GM18520 (cell line): ENCODE data around the gene DRC7.

Experiments
- ATAC-seq: cut with Tn5 transposase; IDR thresholded peaks from one replicate; pipeline ENCODE4 v1.9.1; 2021; ENCODE audit not compliant: unreplicated experiment

DRC7 gene

DNA sequence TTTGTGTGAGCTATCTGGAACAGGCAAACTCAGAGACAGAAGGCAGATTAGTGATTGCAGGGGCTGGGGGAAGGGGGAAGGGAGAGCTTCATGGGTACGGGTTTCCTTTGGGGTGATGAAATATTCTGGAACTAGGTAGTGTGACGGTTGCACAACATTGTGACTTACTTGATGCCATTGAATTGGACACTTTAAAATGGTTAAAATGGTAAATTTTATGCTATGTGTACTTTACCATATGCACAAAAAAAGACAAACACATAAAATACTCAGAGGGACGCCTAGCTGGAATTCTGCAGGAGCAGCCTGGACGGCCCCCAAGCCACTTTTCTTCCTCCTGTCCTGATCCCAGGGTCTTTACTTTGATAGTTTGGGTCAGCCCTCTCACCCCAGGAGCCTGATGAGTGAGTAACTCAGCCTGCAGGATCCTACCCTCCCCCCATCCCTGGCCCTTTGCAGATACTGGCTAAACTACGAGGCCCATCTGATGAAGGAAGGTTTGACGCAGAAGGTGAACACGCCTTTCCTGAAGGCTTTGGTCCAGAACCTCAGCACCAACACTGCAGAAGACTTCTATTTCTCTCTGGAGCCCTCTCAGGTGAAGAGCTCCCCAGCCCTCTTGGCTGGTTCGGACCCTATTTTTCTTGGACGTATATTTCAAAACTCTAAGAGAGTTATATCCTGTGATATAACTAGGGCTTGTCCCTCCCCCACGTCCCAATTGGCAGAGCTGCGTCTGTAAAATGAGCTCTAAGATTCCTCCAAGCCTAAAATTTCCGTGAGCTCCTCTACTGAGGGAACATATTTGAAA is 18.7 kb upstream of the DRC7 start:
- ATAC-seq: no peak

DNA sequence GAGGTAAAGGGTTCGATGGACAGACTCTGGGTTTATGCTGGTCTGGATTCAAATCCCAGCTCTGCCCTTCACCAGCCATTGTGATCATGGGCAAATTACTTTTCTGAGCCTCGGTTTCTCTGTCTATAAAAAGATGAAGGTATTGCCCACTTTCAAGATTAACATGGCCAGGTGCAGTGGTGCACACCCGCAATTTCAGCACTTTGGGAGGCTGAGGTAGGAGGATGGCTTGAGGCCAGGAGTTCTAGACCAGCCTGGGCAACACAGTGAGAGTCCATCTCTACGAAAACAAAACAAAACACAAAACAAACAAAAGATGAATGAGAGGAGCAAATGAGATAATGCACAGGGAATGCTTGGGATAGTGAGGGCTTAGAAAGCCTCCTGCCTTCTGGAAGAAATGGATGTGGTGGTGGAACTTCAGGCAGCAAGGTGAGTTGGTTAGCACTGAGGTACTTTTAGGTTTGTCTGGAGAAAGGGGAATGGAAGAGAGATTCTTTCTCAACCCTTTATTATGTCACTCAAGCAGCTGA is 18.0 kb upstream of the DRC7 start:
- no peak for ATAC-seq

DNA sequence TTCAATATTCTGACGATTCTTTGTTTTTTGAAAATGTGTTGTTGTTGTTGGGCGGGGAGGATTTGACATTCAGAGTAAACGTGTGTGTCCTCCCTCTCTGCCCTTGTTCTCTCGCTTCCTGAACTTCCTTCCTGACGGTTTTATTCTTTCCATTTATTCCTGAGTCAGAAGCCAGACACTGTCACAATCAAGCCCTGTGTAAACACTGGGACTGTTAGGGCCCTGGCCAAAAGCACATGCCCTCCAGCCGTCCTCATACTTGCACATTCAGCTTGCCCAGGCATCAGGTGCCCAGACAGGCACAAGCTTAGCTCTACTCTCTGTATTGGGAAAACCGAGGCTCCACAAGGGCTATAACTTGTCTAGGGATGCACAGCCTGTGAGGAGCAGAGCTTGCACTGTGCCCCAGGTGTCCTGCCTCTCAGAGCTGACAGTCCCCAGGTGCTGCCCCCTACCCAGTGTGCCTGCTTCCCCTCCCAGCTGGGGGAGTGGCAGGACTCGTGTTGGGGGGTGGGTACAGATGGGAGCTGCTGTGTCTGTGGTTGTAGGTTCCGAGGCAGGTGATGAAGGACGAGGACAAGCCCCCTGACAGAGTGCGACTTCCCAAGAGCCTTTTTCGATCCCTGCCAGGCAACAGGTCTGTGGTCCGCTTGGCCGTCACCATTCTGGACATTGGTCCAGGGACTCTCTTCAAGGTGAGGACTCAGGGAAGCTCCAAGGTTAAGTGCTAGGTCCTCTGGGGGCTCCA is 16.8 kb upstream of the DRC7 start:
- ATAC-seq: no peak

DNA sequence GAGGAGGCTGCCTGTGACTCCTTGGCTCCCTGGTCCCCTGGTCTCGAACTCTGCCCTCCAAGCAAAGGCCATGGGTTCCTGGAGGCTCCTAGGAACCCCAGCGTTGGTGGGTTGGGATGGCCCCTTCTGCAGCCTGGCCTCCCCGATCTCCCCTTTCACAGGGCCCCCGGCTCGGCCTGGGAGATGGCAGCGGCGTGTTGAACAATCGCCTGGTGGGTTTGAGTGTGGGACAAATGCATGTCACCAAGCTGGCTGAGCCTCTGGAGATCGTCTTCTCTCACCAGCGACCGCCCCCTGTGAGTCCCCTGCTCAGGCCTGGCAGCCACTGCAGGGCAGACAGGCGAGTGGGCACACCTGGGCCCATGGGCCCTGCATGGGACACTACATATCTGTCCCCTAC is 15.6 kb upstream of the DRC7 start:
- no peak for ATAC-seq

DNA sequence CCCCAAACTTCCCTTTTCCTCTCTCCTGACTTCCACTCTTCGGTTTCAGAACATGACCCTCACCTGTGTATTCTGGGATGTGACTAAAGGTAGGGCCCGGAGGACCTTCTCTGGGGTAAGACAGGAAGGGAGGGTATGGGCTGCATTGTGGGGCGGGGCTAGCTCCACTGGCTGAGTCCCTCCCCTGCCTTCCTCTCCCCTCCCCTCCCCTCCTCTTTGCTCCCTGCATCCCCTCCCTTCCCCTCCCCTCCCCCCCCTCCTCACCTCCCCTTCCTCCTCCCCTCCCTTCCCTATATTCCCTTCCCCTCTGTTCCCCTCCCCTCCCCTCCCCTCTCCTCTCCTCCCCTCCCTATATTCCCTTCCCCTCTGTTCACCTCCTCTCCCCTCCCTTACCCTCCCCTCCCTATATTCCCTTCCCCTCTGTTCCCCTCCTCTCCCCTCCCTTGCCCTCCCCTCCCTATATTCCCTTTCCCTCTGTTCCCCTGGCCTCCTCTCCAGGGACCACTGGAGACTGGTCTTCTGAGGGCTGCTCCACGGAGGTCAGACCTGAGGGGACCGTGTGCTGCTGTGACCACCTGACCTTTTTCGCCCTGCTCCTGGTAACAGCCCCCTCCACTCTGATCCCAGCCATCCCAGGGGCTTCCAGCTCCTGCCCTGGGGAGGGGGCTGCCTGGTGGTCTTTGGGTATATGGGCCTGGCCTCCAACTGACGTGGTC is 14.7 kb upstream of the DRC7 start:
- no peak for ATAC-seq

DNA sequence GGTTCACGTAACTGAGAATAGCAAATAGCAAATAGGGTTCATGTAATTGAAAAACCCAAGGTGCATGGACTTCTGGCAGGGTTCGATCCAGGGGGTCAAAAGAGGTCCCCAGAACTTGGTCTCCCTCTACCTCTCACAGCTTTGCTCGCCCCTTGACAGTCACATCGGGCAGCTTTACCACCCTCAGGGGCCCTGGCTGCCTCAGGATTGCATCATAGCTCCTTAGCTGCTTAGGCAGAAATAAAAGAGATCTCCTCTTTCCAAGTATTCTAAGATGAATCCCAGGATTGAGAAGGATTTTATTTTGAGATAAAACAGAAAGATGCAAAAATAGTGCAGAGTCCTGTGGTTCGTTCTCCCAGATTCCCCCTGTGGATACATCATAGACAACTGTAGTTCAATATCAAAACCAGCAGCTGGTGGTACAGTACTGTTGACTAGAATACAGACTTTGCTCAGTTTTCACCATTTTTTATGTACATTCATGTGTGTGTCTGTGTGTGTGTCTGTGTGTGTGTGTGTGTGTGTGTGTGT is 13.7 kb upstream of the DRC7 start:
- no peak for ATAC-seq

DNA sequence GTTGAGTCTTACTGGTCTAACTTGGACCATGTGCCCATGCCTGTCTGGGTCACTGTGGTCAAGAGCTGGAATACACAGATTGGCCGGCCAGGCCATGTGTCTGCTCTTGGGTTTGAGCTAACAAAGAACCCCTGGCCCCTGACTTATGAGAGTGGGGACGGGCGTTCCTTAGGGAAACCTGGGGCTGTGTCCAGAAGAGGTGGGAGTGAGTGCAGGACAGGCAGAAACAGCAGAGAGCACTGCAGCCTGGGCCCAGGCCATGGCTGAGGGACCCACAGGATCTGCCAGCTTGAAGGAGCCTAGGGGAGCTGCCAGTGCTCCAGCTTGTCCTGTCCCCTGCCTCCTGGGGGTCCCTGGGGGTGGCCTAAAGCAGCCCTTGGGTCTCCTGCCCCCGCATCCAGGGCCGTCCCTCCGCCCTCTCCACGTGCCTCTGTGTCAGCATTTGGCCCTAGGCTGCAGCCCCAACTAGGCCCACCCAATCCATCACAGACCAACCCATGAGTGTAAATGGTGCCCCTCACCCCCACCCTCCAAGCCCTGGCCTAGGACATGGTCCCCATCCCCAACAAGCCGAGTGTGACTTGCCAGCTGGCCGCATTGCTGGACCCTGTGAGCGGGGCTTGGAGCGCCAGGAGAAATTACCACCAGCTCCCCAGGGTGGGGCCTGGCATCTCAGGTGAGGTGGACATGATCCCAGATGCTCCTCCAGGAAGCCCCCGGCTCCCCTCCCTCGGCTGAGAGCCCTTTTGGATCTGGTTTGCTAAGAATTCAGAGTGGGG is 12.5 kb upstream of the DRC7 start:
- ATAC-seq: no peak

DNA sequence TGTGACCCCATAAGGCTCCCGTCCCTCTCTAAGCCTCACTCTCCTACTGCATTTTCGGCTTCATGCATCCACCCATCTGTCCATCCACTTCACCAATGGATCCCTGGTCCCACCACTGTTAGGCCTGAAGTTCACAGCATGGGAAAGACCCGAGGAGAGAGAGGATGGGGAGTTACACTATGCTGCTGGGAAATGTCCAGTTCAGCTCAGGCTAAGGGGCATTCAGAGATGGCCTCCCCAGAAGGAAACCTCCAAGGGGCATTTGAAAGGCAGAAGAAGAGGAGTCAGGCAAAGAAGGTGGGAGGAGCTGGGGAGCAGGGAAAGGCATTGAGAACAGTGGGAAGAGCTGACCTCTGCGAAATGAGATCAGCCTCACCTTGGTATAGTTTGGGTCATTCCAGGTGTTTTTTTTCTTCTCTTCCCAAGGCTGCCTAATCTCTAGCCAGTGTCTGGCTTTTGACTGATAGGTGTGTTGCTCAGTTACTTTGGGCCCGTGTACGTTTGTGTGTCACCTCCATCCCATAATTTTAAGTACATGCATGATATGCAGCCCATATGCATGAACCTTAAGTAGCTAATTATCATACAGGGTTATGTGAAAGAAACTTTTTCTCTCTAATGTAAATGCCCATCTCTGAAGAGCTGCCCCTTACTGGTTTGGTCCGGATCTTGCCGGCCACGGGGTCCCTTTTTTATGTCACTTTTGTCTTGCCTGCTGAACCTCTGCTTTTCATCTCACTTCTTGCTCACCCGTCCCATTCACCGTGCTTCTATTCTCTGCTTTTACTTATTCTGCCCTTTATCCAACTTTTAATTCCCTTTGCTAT is 11.6 kb upstream of the DRC7 start:
- no peak for ATAC-seq

DNA sequence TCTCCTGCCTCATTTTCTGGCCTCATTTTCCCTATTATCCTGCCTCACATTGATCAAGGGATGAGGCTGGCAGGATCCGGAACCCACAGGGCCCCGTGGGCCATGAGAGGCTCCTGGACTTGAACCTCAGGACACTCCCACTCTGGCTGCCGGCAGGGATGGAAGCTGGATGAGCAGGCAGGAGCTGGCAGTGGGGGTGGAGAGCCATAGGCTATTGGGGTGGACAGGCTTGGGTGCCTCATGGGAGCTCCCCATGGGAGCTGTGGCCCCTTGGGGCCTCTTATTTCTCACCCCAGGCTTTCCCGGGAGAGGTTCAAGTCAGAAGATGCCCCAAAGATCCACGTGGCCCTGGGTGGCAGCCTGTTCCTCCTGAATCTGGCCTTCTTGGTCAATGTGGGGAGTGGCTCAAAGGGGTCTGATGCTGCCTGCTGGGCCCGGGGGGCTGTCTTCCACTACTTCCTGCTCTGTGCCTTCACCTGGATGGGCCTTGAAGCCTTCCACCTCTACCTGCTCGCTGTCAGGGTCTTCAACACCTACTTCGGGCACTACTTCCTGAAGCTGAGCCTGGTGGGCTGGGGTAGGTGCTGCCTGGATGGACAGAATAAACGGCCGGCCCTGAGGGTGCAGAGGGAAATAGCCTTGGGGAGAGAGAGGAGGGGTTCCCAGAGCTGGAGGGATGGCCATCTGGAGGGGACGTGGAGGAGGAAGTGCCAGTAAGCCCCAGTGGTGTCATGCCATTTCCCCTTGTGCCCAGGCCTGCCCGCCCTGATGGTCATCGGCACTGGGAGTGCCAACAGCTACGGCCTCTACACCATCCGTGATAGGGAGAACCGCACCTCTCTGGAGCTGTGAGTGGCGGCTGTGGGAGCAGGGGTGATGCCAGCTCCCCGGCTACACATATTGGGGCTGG is 10.7 kb upstream of the DRC7 start:
- ATAC-seq: no peak

DNA sequence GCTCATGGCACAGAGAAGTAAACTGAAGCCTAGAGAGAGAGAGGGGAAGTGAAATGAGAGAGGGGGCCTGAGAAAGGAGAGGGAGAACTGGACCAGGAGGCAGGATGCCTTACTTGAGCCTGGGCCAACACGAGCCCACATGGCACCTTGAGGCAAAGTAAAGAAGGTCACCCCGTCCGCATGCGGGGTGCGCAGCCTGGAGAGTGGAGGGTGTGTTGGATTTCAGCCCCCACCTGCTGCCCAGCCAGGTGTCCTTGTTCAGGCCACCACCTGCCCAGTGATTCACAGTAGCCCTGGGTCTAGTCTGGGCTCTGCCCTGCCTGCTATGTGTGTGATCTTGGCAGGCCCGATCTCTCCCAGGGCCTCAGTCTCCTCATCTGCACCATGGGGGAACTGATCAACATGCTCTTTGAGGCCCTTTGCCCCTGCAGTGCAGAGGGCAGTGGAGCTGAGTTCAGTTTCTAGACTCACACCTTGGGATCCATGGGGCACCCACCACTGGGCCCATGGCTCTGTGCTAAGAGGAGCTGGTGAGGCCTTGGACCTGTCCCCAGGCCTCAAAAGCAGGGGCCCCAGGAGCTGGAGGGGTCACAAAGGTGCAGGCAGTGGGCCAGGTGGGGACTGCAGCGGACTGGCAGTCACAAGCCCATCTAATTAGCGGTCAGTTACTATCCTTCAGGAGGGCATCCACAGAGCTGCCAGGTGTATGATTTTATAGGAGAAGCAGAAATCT is 9.8 kb upstream of the DRC7 start:
- ATAC-seq: no peak

DNA sequence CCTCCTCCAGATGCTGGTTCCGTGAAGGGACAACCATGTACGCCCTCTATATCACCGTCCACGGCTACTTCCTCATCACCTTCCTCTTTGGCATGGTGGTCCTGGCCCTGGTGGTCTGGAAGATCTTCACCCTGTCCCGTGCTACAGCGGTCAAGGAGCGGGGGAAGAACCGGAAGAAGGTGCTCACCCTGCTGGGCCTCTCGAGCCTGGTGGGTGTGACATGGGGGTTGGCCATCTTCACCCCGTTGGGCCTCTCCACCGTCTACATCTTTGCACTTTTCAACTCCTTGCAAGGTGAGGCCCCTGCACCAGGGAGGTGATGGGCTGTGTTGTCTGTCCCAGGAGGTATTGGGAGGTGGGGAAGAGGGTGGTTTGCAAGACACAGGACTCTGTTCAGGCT is 9.0 kb upstream of the DRC7 start:
- ATAC-seq: no peak

DNA sequence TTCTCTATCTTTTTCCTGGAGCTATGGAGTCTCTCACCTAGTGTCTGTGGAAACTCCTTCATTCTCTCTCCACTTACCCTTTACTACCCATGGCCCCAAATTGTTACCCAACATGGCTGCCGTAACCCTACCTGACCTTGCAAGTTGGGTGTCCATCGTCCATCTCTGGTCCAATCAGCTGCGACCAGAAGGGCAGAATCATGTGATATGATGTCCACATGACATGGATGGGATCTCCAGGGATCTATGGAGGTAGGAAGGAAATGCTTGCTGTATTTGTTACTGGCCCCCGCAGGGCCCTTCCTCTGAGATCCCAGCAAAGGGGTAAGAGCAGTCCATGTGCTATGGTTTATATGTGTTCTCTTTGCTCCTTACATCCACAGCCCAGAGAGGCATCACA is 8.0 kb upstream of the DRC7 start:
- no peak for ATAC-seq

DNA sequence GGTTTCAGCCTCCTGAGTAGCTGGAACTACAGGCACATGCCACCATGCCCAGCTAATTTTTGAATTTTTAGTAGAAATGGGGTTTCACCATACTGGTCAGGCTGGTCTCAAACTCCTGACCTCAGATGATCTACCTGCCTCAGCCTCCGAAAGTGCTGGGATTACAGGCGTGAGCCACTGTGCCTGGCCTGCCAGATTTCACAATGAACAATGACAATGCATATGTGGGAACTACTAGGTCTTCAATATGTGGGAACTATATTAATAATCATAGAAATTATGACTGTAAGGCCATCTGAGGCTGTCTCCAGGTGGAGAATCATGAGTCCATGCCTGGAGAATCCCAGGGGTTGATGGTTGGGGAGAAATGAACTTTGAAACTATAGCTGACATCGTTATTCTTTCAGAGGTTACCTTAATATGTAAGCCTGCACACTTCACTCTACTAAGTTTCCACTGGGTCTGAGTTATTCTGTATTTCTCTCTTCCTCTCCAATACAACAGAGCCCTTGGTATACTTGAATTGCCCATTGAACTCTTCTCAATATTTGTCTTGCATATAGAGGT is 7.2 kb upstream of the DRC7 start:
- no peak for ATAC-seq

DNA sequence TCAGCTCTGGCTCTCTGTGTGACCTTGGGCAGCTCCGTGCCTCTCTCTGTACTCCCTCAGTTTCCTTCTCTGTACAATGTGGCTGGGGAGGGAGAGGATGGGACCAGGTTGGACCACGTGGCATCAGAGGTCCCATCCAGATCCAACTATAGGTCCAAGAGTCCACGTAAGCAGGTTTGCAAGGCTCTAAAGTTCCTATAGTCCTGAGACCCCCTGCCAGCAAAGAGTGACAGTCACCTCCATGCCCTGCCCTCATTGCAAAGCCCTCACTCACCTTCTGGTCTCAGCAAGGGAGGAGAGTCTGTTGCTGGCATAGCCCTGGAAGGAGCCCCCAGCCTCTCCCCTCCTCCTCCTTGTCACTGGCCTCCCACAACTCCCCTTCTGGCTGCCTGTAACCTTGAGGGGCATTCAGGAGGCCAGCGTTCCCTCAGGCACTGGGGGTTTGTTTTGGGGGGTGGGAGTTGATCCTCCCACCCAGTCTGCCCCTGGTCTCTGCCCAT is 6.1 kb upstream of the DRC7 start:
- ATAC-seq: no peak

DNA sequence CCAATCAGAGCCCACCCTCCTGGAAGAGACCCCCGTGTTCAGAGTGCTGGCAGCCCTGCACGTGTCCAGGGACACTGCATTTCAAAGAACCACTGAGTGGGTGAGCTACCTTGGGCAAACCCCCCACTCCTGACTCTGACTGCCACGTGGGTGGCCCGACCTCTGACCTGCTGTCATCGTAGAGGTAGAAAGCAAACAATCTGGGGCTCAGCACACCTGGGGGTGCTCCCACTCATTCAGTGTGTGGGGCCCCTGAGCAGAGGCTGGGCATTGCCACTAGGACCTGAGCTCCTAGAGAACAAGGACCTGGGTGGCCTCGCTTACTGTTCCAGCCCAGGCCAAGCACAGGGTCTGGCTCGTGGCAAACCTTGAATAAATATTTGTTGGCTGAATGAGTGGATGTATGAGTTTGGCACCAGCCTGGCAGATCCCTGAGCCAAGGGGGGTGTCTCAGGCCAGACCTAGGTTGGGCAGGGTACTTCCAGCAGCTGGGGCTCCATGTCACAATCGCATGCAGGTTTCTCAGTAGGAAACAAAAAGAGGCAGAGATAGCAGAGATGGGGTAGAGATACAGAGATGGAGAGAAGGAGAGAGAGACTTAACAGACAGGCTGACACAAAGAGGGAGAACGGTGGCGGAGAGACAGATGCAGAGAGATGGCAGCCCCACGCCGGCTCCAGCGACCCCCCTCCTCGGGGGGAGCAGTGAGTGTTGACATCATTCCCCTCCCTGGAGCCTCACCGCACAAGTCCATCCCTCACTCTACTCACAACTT is 5.4 kb upstream of the DRC7 start:
- ATAC-seq: no peak

DNA sequence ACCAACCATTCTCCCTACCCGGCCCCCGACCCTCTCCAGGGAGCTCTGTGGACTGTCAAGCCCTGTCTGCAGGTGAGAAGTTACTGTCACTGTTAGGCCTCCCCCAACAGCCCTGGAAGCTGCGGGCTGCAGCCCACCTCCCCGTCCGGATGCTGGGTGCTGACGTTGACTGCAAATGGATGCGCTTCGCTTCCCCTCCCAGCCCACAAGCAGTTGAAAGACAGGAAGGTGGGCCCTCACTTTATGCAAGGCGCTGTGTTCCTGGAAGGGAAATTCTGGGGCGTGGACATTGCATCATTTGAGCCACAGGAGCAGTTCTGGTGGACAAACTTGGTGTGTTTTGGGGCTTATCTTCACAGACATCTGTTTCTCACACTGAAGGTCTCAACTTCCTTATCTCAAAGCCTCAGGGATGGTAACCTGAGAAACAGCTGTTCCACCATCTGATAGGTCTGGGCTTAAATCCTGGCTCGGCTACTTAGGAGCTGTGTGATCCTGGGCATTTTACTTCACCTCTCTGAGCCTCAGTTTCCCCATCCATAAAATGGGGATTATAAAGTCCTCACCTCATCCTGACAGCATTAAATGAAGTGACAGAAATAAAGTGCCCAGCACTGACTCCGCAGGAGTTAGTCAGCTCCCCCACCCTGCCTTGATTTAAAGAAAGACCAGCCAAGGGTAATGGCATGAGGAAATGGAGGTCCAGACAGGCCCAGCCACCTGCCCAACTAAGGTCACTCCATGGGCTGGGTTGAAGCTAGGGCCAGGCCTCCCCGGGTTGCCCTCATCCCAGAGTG is 4.6 kb upstream of the DRC7 start:
- ATAC-seq: no peak
